Endometrial microvascular endothelial cells (primary cell): ENCODE data around the gene ELMO3. TPM values are rescaled to one million over a fixed set of nuclear protein-coding genes. Genes with fewer than 3 reads are reported as not detected.

Experiments
- in situ Hi-C: cut with HindIII; loops from 2 replicates; pipeline ENCODE4 v1.10.0; 2017; ENCODE audit warnings: low sequenced_read_pairs, low pct_unique_long_range_greater_than_20kb; ENCODE audit errors: inconsistent ontology term
- total RNA-seq: library from RNA; depleted of rRNA; stranded (reverse); fragments of >200 nt; gene quantifications from one replicate; pipeline ENCODE4 v1.2.3, GENCODE V29; 2015; ENCODE audit errors: inconsistent ontology term

The ELMO3 gene
- total RNA-seq, 1 donor from 2014 or later = 0.37 TPM

DNA sequence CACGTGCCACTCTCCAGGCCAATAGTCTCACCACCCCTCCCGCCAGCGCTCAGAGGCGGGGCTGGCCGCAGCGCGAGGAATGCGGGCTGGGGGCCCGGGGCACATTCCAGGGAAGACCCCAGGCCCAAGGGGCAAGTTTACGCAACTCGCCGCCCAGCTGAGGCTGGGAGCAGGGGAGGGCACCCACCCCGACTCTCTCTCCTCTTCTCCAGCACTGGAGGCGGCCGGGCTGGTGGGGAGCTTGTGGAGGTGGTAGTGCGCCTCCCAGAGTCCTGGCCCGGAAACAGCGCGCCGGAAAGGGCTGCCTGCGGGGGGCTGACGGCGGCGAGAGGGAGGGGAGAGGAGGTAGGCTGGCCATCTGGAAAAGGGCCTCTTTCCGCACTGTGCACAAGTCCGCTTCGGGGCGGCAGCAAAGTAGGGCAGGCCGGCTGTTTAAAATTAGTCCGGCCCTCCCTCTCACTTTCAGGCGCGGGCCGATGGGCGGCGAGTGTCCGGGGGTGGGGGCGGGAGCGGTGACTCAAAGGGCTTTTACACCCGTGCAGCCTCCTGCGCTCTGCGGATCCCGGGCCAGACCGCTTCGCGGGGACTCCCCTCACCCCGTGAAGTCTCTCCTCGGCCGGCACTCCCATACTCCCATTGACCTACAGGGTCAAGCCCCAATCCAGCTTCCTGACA, 47.3 kb downstream of the ELMO3 start:
- in situ Hi-C loops = no loop called here

GRCh38 chr16:67246756-67247191, 47.8 kb downstream of the ELMO3 start:
- in situ Hi-C loops = no loop called here

DNA sequence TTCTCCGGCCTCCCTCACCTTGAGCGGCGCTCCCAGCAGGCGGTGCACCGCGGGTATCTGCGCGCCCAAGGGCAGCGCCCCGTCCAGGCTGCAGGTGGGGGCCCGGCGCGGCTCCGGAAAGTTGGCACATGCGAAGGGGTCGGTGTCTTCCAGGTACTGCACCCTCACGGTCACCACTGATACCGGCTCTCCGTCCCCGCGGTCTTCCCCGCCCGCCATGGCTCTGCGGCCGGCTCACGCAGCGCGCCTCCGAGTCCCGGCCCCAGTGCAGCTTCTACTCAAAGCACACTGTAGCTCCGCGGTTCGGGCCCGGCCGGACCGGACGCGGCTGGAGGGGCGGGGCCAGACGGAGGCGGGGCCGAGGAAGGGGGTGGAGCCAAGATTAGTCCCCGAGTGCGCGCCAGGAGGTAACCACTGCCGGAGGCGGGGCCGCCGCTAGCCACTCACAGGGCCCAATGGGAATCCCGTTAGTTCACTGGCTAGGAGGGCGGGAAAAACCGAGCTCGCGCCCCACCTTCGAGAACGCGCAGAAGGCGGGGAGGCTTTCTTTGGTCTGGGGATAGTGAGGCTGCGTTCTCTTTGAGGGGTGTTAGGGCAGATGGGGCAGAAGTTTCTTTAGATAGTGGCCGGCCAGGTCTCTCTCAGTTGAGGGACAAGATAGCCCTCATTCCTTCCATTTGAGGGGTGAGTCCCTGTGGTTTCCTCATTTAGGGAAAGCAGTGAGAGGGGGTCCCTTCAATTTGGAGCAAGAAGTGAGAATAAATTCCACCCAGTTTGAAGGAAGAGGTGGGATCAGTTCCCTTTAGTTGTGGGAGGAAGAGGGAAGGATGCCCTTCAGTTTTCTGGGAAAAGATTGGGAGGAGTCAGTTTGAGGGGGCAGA, 48.5 kb downstream of the ELMO3 start, which contains the start of gene FHOD1:
Gene FHOD1 (minus strand): TSS at position 290 of the 881 bp plus-strand sequence. CDS start 71 bp downstream, at position 219.
- in situ Hi-C loops = no loop called here

DNA sequence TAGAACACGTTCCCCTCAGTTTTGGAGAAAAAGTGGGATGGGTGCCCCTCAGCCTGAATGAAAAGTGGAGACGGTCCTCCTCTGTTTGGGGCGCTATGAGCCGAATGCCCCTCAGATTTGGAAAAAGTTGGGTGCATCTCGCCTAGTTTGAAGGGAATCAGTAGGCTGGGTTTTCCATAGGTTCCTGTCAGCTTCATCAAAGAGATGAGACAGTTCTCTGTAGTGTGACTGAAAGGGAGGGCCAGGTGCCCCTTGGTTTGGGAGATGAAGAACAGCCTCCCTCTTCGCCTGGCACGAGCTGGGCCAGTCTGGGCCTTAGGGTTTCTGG, 49.1 kb downstream of the ELMO3 start:
- in situ Hi-C loops = no loop called here

GRCh38 chr16:67248401-67249177, 49.7 kb downstream of the ELMO3 start, which contains the start of gene SLC9A5:
Gene SLC9A5, plus strand, starts transcription at chr16:67248979. Its CDS starts 36 bp downstream, at chr16:67249015.
- in situ Hi-C loops = no loop called here

DNA sequence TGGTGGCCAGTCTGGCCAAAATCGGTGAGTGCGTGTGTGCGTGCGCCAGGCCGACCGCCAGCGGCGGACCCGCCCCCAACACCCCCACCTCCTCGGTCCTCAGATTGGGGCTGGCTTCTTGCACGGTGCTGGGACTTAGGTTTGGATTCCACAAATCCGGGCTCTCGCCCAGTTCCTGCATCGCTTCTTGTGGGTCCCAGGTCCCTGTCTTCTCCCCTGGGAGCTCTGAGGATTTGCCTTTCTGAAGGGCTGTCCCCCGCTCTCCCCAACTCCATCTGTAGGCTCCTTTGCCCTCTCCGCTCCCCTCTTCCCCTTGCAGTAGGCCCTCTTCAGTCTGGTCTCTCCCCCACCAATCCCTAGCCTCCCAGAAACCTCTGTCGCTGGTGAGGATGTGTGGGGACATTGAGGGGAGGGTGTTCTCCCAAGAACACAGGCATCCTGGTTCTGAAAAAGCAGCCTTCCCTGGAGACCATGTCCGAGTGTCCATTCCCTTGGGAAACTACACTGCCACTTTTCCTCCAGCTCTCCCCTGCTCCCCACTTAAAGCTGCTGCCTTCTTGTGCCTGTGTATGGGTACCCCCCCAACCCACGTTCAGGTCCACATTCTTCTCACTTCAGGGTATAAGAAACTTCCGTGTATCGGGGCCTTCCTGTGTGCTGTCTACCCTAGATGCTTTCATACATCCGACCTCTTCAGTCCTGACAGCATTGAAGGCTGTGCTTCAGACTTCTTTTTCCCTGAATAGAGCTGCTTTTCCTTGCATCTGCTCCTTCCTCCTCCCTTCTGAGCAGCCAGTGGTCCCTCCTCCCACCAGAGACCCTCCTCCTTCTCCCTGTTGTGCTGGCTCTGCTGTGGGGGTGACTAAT, 50.5 kb downstream of the ELMO3 start:
- in situ Hi-C loops = no loop called here

DNA sequence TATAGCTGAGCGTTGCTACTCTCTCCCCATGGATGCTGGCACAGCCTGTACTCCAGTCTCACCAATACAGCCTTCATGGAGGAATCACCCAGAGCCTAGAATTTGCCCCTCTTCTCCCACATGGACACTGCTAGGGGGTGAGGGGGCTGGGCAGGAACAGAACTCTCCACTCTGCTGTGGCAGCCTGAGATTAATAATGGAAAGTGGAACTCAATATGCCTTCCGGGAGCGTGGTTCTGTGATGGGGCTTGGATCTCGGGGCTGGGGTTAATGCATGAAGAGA, 51.1 kb downstream of the ELMO3 start:
- in situ Hi-C loops = no loop called here

- in situ Hi-C loops = no loop called here
These were observed 53.9 kb downstream of the ELMO3 start for GRCh38 chr16:67252609-67253497.

Other genes with a start within 250 kb of the ELMO3 start
- not detected for gene CES3, start 237.9 kb upstream of the ELMO3 start, total RNA-seq
- under 0.01 TPM for gene CES4A, start 210.5 kb upstream of the ELMO3 start, total RNA-seq
- 78.1 TPM for gene CBFB, start 170.0 kb upstream of the ELMO3 start, total RNA-seq
- gene PHAF1, start 89.2 kb upstream of the ELMO3 start, total RNA-seq = 21.8 TPM
- gene B3GNT9, start 48.1 kb upstream of the ELMO3 start, total RNA-seq = 4.7 TPM
- 33.0 TPM for gene TRADD, start 39.2 kb upstream of the ELMO3 start, total RNA-seq
- 13.6 TPM for gene FBXL8, start 39.2 kb upstream of the ELMO3 start, total RNA-seq
- not detected for gene HSF4, start 34.4 kb upstream of the ELMO3 start, total RNA-seq
- gene NOL3, start 28.6 kb upstream of the ELMO3 start, total RNA-seq = 37.5 TPM
- 5.6 TPM for gene MATCAP1, start 15.2 kb upstream of the ELMO3 start, total RNA-seq
- 6.9 TPM for gene EXOC3L1, start 9.0 kb upstream of the ELMO3 start, total RNA-seq
- gene E2F4, start 7.0 kb upstream of the ELMO3 start, total RNA-seq = 163 TPM
- gene TMEM208, start 28.0 kb downstream of the ELMO3 start, total RNA-seq = 41.0 TPM
- 57.5 TPM for gene FHOD1, start 48.4 kb downstream of the ELMO3 start, total RNA-seq
- gene SLC9A5, start 49.8 kb downstream of the ELMO3 start, total RNA-seq = 1.7 TPM
- gene PLEKHG4, start 80.4 kb downstream of the ELMO3 start, total RNA-seq = 69.4 TPM
- gene KCTD19, start 127.6 kb downstream of the ELMO3 start, total RNA-seq = under 0.01 TPM
- gene LRRC36, start 127.7 kb downstream of the ELMO3 start, total RNA-seq = 0.56 TPM
- 1.4 TPM for gene TPPP3, start 194.4 kb downstream of the ELMO3 start, total RNA-seq
- 5.0 TPM for gene ZDHHC1, start 217.3 kb downstream of the ELMO3 start, total RNA-seq
- not detected for gene HSD11B2, start 232.0 kb downstream of the ELMO3 start, total RNA-seq